Ascending aorta (tissue), 2 donors: ENCODE results near the gene LINS1. TPM values are rescaled to one million over a fixed set of nuclear protein-coding genes. Genes with fewer than 3 reads are reported as not detected.

Experiments used
- DNase-seq, 2 donors: peaks; one replicate each; pipeline ENCODE4 v3.0.0-alpha.2; 2019; ENCODE audit warnings: low spot score in 2 of 2
- H3K27ac ChIP-seq, 2 donors: fragments of 200-600 bp; sonication (generic); one replicate each; pipeline ENCODE4 v1.5.1; 2016 to 2017; ENCODE audit warnings: mild to moderate bottlenecking in 1 of 2
- H3K27me3 ChIP-seq: fragments of 200-600 bp; sonication (generic); one replicate; pipeline ENCODE4 v1.5.1; 2017
- H3K36me3 ChIP-seq, 2 donors: fragments of 200-600 bp; sonication (generic); one replicate each; pipeline ENCODE4 v1.5.1; 2016
- H3K4me1 ChIP-seq, 2 donors: fragments of 200-600 bp; sonication (generic); one replicate each; pipeline ENCODE4 v1.5.1; 2016 to 2017; ENCODE audit warnings: mild to moderate bottlenecking in 1 of 2
- H3K4me3 ChIP-seq, 2 donors: fragments of 200-600 bp; sonication (generic); one replicate each; pipeline ENCODE4 v1.5.1; 2016 to 2017; ENCODE audit warnings: mild to moderate bottlenecking in 1 of 2
- H3K9me3 ChIP-seq, 2 donors: fragments of 200-600 bp; sonication (generic); one replicate each; pipeline ENCODE4 v1.5.1; 2016
- intact Hi-C: fragments of 100-400 bp; cut with DNase I; formaldehyde crosslinking; loops from one replicate; pipeline ENCODE4 v1.15.1; 2023
- total RNA-seq: library from RNA; depleted of rRNA; stranded (reverse); fragments of >200 nt; gene quantifications from one replicate; pipeline ENCODE4 v1.1.0, GENCODE V29; 2016
- TF ChIP-seq, protein P1 (sequence below), 3 experiments: fragments of 200-600 bp in 2 of 3; fragments of 450-650 bp in 1 of 3; sonication (generic) in 2 of 3; IDR thresholded peaks; one replicate each; pipeline ENCODE4 v1.5.1; 2016 to 2019; ENCODE audit warnings: antibody characterized with exemption in 3 of 3, mild to moderate bottlenecking in 1 of 3, moderate library complexity in 1 of 3

Gene LINS1
- total RNA-seq, 1 donor from 2014 or later = 1.7 TPM

DNA sequence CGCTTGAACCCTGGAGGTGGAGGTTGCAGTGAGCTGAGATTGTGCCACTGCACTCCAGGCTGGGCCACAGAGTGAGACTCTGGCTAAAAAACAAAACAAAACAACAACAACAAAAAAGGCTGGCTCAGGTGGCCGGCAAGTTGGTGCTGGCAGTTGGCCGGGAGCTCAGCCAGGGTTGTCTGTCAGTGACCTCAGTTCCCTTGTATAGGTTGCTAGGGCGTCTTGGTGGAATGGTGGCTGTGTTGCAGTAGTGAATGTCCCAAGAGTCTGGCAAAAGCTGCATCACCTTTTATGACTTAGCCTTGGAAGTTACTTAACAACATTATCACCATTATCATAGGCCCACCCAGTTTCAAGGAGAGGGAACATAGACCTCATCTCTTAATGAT, 41.0 kb upstream of the LINS1 start:
- Histone ChIP-seq H3K4me3 (no peak overlapping the region), H3K9me3 (no peaks in the 10 kb centered on the region), H3K27ac (no peak overlapping the region), H3K27me3 (no peaks in the 10 kb centered on the region), H3K36me3 (peaks cover 0 to 2% of the 10 kb centered on the region in 2 donors), H3K4me1 (no peaks in the 10 kb centered on the region)
- TF ChIP-seq, protein P1, sequence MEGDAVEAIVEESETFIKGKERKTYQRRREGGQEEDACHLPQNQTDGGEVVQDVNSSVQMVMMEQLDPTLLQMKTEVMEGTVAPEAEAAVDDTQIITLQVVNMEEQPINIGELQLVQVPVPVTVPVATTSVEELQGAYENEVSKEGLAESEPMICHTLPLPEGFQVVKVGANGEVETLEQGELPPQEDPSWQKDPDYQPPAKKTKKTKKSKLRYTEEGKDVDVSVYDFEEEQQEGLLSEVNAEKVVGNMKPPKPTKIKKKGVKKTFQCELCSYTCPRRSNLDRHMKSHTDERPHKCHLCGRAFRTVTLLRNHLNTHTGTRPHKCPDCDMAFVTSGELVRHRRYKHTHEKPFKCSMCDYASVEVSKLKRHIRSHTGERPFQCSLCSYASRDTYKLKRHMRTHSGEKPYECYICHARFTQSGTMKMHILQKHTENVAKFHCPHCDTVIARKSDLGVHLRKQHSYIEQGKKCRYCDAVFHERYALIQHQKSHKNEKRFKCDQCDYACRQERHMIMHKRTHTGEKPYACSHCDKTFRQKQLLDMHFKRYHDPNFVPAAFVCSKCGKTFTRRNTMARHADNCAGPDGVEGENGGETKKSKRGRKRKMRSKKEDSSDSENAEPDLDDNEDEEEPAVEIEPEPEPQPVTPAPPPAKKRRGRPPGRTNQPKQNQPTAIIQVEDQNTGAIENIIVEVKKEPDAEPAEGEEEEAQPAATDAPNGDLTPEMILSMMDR (IDR thresholded peaks at IDR 0.05) = no peak
- intact Hi-C loops = no loop called here
- DNase-seq = no peak

DNA sequence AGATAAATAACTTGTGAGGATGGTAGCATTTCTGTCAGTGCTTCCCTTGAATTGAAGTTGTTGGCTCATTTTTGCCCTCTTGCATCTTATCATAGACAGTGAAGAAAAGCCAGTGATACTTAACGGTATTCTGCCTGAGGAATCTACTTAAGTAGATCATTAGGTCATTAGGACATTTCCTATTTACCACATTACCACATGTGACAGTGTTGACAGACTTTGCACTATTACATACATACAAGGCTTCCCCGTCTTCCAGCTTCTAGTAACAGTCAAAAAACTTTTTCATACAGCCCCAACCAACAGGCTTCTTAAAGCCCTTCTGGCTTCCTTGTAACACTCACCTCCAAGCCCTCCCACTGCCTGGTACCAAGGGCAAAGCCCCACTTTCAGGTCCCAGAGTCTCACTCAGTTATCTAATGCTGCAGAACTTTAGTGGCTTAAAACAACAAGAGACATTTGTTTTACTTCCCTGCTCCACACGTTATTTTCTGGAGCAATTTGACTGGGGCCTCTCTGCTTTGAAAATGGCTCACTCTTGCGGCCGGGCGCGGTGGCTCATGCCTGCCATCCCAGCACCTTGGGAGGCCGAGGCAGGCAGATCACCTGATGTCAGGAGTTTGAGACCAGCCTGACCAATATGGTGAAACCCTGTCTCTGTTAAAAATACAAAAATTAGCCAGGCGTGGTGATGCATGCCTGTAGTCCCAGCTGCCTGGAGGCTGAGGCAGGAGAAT, 40.4 kb upstream of the LINS1 start:
- Histone ChIP-seq H3K36me3 (peaks cover 0 to 2% of the 10 kb centered on the region in 2 donors), H3K4me3 (no peak overlapping the region), H3K9me3 (no peaks in the 10 kb centered on the region), H3K4me1 (no peaks in the 10 kb centered on the region), H3K27me3 (no peaks in the 10 kb centered on the region), H3K27ac (no peak overlapping the region)
- TF ChIP-seq, protein P1 (IDR thresholded peaks at IDR 0.05) = no peak
- intact Hi-C loops = no loop called here
- no peak for DNase-seq

DNA sequence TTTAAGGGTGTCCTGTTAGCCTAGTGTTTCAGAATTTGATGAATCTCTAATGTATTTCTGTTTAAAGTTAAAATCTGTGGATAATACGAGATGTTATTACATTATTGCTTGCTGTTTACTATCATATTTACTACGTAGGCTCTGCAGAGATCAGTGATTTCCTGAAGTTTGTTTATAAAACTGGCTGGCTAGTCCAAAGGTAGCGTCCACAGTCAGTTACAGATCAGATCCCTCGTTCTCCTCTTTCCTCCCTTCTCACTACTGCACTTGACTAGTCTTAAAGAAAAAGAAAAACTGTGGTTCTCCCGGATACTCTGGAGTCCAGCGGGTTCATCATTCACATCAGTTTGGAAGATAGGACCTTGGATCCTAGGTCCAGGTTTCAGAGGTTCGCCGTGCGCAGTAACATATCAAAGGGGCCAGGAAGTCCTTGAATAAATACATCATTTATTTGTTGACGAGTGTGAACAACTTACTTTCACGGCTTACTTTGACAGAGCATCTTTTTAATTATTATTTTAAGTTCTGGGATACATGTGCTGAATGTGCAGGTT, 36.3 kb upstream of the LINS1 start:
- Histone ChIP-seq H3K36me3 (no peaks in the 10 kb centered on the region), H3K4me3 (no peak overlapping the region), H3K9me3 (no peaks in the 10 kb centered on the region), H3K4me1 (no peaks in the 10 kb centered on the region), H3K27me3 (no peaks in the 10 kb centered on the region), H3K27ac (no peak overlapping the region)
- intact Hi-C loops = no loop called here
- TF ChIP-seq, protein P1 (IDR thresholded peaks at IDR 0.05) = no peak
- no peak for DNase-seq

DNA sequence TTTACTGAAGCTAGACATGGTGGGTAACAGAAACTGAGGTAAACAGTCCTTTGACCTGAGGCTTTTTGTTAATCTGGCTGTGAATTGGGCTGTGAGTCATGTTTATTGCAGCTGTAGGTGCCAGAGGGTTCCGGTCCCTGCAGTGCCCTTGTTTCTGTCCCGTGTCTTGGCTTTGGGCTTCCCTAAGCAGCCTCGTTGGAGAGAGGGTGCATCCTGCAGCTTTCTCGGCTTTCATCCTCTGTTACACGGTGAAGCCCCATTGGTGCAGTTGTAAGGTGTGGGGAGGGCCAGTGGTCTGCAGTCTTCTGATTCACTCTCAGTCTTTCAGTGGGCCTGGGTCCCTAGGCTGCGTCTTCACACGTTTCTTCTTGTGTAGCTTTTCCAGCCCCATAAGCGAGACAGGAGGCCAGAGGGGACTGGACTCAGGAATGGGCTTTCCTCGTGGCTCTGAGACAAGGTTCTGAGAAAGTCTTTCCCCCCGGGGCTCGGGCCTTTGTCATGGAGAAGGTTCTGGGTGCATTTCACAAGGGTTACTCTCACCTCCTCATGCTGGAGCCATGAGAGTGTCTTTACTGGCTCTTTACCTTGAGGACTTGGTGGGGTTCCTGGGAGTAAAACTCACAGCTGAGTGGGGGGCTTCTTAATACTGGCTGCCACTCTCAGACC, 33.6 kb upstream of the LINS1 start:
- intact Hi-C loops = no loop called here
- Histone ChIP-seq H3K4me3 (no peak overlapping the region), H3K27ac (no peak overlapping the region), H3K36me3 (peaks cover 9 to 17% of the 10 kb centered on the region in 2 donors), H3K4me1 (no peaks in the 10 kb centered on the region), H3K9me3 (no peaks in the 10 kb centered on the region), H3K27me3 (no peaks in the 10 kb centered on the region)
- no peak for DNase-seq
- TF ChIP-seq, protein P1 (IDR thresholded peaks at IDR 0.05) = no peak

DNA sequence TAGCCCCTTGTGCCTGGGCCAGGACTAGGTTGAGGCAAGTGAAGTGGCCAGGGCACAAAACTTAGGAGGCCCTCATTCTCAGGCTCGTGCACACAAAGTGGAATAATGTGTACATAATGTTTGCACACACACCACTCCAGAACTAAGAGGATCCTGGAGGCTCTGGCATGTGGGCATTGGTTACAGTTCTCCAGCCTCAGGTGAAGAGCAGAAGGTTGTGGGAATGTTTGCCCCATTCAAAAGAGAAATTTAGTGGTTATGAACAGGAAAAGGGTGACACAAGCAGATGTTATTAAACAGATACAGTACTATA, 31.7 kb upstream of the LINS1 start:
- no peaks in the 10 kb centered on the region for H3K4me1 ChIP-seq
- TF ChIP-seq, protein P1 (IDR thresholded peaks at IDR 0.05) = no peak
- intact Hi-C loops = no loop called here
- H3K27me3 ChIP-seq = no peaks in the 10 kb centered on the region
- H3K9me3 ChIP-seq = no peaks in the 10 kb centered on the region
- no peak for DNase-seq
- peaks cover 18 to 28% of the 10 kb centered on the region in 2 donors for H3K36me3 ChIP-seq
- H3K27ac ChIP-seq = no peak overlapping the region
- H3K4me3 ChIP-seq = no peak overlapping the region
